Ovary (tissue), 3 donors: ENCODE results near the gene RPS19.

Source experiments
- CTCF ChIP-seq, 3 donors: fragments of 450-650 bp in 2 of 3; fragments of 200-600 bp in 1 of 3; IDR thresholded peaks; one replicate each; pipeline versions ENCODE4 v1.5.1 to v1.8.0; 2016 to 2022; ENCODE audit warnings: antibody characterized with exemption in 3 of 3, mild to moderate bottlenecking in 1 of 3
- POLR2A ChIP-seq: fragments of 450-650 bp; IDR thresholded peaks from one replicate; pipeline ENCODE4 v1.6.1; 2017; ENCODE audit warnings: antibody characterized with exemption, mild to moderate bottlenecking, moderate library complexity
- donor health status: DM: no; HTN: no; CAD: no.

- TF ChIP-seq POLR2A (no peak), CTCF (IDR thresholded peaks at IDR 0.05) (no peak)
These were observed 41.8 kb downstream of the RPS19 start for GRCh38 chr19:41901707-41902360.
